OCI-LY1 (cell line): Measurements from ENCODE around the gene TMEM100.

Source experiments
- EZH2 ChIP-seq: fragments of 200-600 bp; sonication (generic), shearing (Covaris generic); IDR thresholded peaks from 2 replicates; pipeline ENCODE4 v1.8.0; 2017; ENCODE audit warnings: borderline replicate concordance, mixed run types, mild to moderate bottlenecking, antibody characterized with exemption, low read length, moderate library complexity, mixed read lengths
- TF ChIP-seq, protein P1 (sequence below): fragments of 200-600 bp; sonication (generic), shearing (Covaris generic); IDR thresholded peaks from 2 replicates; pipeline ENCODE4 v1.5.1; 2017; ENCODE audit warnings: mild to moderate bottlenecking, antibody characterized with exemption, low read length, moderate library complexity, mixed read lengths

DNA sequence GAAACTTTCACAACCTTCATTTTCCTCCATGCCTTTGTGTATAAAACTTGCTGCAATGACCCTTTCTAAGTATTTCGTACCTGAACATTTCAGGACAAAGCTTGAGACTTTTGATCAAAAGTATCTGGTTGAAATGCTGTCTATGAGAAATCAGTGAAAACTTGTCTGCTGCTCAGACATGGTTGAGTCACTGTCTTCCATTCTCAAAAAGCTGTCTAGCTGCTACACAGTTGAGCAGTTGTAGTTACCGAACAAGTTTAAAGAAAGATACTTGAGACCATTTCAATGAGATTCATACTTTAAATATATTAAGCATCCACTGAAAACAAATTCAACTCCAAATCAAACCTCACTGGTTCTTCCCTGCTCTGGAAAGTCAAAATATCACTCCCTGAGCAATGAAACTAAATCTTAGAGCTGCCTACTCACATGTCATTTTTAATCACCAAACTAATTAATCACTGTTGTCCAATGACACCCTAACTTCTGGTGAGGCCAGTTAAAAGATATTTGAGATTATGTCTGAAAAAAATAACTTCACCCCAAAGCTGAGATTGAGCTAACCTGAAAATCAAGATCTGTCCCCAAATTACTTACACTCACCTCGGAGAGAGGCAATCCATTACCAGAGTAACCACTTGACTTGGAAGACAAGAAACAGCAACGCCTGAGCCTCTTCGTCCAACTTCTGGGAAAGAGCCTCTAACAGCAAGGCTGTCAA lies 488 bp downstream of the TMEM100 start:
- TF ChIP-seq, protein P1, sequence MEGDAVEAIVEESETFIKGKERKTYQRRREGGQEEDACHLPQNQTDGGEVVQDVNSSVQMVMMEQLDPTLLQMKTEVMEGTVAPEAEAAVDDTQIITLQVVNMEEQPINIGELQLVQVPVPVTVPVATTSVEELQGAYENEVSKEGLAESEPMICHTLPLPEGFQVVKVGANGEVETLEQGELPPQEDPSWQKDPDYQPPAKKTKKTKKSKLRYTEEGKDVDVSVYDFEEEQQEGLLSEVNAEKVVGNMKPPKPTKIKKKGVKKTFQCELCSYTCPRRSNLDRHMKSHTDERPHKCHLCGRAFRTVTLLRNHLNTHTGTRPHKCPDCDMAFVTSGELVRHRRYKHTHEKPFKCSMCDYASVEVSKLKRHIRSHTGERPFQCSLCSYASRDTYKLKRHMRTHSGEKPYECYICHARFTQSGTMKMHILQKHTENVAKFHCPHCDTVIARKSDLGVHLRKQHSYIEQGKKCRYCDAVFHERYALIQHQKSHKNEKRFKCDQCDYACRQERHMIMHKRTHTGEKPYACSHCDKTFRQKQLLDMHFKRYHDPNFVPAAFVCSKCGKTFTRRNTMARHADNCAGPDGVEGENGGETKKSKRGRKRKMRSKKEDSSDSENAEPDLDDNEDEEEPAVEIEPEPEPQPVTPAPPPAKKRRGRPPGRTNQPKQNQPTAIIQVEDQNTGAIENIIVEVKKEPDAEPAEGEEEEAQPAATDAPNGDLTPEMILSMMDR, result no peak
- TF ChIP-seq EZH2, result no peak
